HG02759 (cell line): Measurements from ENCODE around the gene C1QL1.

ENCODE experiments used
- ATAC-seq: cut with Tn5 transposase; IDR thresholded peaks from one replicate; pipeline ENCODE4 v1.9.1; 2021; ENCODE audit warnings: mild to moderate bottlenecking, moderate library complexity; ENCODE audit not compliant: unreplicated experiment

C1QL1 gene

GRCh38 chr17:44915862-44916780, 52.0 kb downstream of the C1QL1 start:
- no peak for ATAC-seq

- ATAC-seq: no peak
These were observed 52.8 kb downstream of the C1QL1 start, which contains the start of gene GFAP for GRCh38 chr17:44915321-44915726. TSS of gene GFAP (minus strand) at chr17:44915500. CDS start at chr17:44915486, 14 bp downstream.

- ATAC-seq: no peak
These were observed 53.3 kb downstream of the C1QL1 start for GRCh38 chr17:44914698-44915271.

- no peak for ATAC-seq
These were observed 54.0 kb downstream of the C1QL1 start for GRCh38 chr17:44914148-44914547.

- no peak for ATAC-seq
These were observed 54.4 kb downstream of the C1QL1 start for GRCh38 chr17:44913676-44914075.

GRCh38 chr17:44912763-44913544, 55.1 kb downstream of the C1QL1 start:
- ATAC-seq: no peak

GRCh38 chr17:44911133-44912001, 56.7 kb downstream of the C1QL1 start:
- no peak for ATAC-seq

- ATAC-seq: no peak
These were observed 57.6 kb downstream of the C1QL1 start for GRCh38 chr17:44910231-44911106.
